WTC11 (cell line): ENCODE data around the gene INKA2. TPM values are rescaled to one million over a fixed set of nuclear protein-coding genes. Genes with fewer than 3 reads are reported as not detected.

Experiments
- ATAC-seq: fragments of 200-7000 bp; cut with Tn5 transposase; 2 replicates; pipeline ENCODE4 v1.10.0; 2021; ENCODE audit warnings: mild to moderate bottlenecking, moderate library complexity
- CTCF ChIA-PET: fragments of 300-600 bp; sonication (Branson Sonifier 250); formaldehyde crosslinking; loops from one replicate; lab custom pipeline; 2021; ENCODE audit warnings: antibody characterized with exemption; lab: Charles Lee
- POLR2A ChIA-PET: fragments of 350-600 bp; sonication (Branson Sonifier 250); formaldehyde crosslinking; loops from one replicate; lab custom pipeline; 2021; ENCODE audit warnings: antibody characterized with exemption; lab: Charles Lee
- DNase-seq: peaks from one replicate; pipeline ENCODE4 v3.0.0; 2021; ENCODE audit warnings: low spot score
- H3K27ac Mint-ChIP-seq: 2 replicates; pipeline ENCODE4 v1.8.0; 2021; ENCODE audit warnings: mixed read lengths
- H3K27me3 Mint-ChIP-seq: 2 replicates; pipeline ENCODE4 v1.8.0; 2021; ENCODE audit warnings: low read depth, mild to moderate bottlenecking, moderate library complexity, mixed read lengths
- H3K36me3 Mint-ChIP-seq: 2 replicates; pipeline ENCODE4 v1.8.0; 2021; ENCODE audit warnings: mixed read lengths
- H3K4me1 Mint-ChIP-seq: 2 replicates; pipeline ENCODE4 v1.8.0; 2022; ENCODE audit warnings: mixed read lengths
- H3K4me3 Mint-ChIP-seq: 2 replicates; pipeline ENCODE4 v1.8.0; 2021; ENCODE audit warnings: mild to moderate bottlenecking, moderate library complexity, mixed read lengths
- H3K9me3 Mint-ChIP-seq: 2 replicates; pipeline ENCODE4 v1.8.0; 2021; ENCODE audit warnings: mixed read lengths
- FOXJ3 ChIP-seq: sonication (generic); formaldehyde crosslinking; IDR thresholded peaks from 2 replicates; pipeline ENCODE4 v1.9.0; 2021; ENCODE audit warnings: missing genetic modification reagents, mild to moderate bottlenecking, borderline replicate concordance
- NFATC4 ChIP-seq: fragments of 250-450 bp; sonication (Bioruptor Pico); IDR thresholded peaks from 2 replicates; pipeline ENCODE4 v1.9.0; 2021; ENCODE audit warnings: mild to moderate bottlenecking
- NFE2L1 ChIP-seq: sonication (generic); formaldehyde crosslinking; IDR thresholded peaks from 2 replicates; pipeline ENCODE4 v1.8.1; 2023; ENCODE audit warnings: missing genetic modification reagents
- NR2C2 ChIP-seq: sonication (generic); formaldehyde crosslinking; IDR thresholded peaks from 2 replicates; pipeline ENCODE4 v1.8.0; 2022; ENCODE audit warnings: mild to moderate bottlenecking, missing genetic modification reagents
- OVOL2 ChIP-seq: fragments of 250-450 bp; sonication (Bioruptor Pico); IDR thresholded peaks from 2 replicates; pipeline ENCODE4 v1.9.0; 2021; ENCODE audit warnings: mild to moderate bottlenecking, borderline replicate concordance
- PRRX2 ChIP-seq: fragments of 250-450 bp; sonication (Bioruptor Pico); IDR thresholded peaks from 2 replicates; pipeline ENCODE4 v1.8.0; 2021; ENCODE audit warnings: mild to moderate bottlenecking
- SMAD4 ChIP-seq: sonication (generic); formaldehyde crosslinking; IDR thresholded peaks from 2 replicates; pipeline ENCODE4 v1.8.0; 2022; ENCODE audit warnings: mild to moderate bottlenecking, missing genetic modification reagents
- ZNF423 ChIP-seq: fragments of 250-450 bp; sonication (Bioruptor Pico); IDR thresholded peaks from 2 replicates; pipeline ENCODE4 v2.1.2; 2022; ENCODE audit warnings: mild to moderate bottlenecking, moderate library complexity
- total RNA-seq: library from RNA; stranded (reverse); gene quantifications from 3 replicates; pipeline ENCODE4 v1.2.3, GENCODE V29; 2021
- TF ChIP-seq, protein P1 (sequence below): sonication (generic); formaldehyde crosslinking; IDR thresholded peaks from 2 replicates; pipeline ENCODE4 v1.8.0; 2022; ENCODE audit warnings: mild to moderate bottlenecking, missing genetic modification reagents
- TF ChIP-seq, protein P2 (sequence below): fragments of 250-450 bp; sonication (Bioruptor Pico); IDR thresholded peaks from 2 replicates; pipeline ENCODE4 v1.9.0; 2021; ENCODE audit warnings: moderate library complexity, mild to moderate bottlenecking, inconsistent platforms, borderline replicate concordance
- TF ChIP-seq, protein P3 (sequence below): fragments of 250-450 bp; sonication (Bioruptor Pico); IDR thresholded peaks from 2 replicates; pipeline ENCODE4 v1.9.0; 2021; ENCODE audit warnings: mild to moderate bottlenecking
- TF ChIP-seq, protein P4 (sequence below): sonication (generic); formaldehyde crosslinking; IDR thresholded peaks from 2 replicates; pipeline ENCODE4 v1.8.1; 2022; ENCODE audit warnings: missing genetic modification reagents, borderline replicate concordance
- TF ChIP-seq, protein P5 (sequence below): sonication (generic); formaldehyde crosslinking; IDR thresholded peaks from 2 replicates; pipeline ENCODE4 v1.8.1; 2023; ENCODE audit warnings: mild to moderate bottlenecking, missing genetic modification reagents, borderline replicate concordance
- TF ChIP-seq, protein P6 (sequence below): sonication (generic); formaldehyde crosslinking; IDR thresholded peaks from 2 replicates; pipeline ENCODE4 v1.8.1; 2022; ENCODE audit warnings: low read depth, missing genetic modification reagents, borderline replicate concordance
- TF ChIP-seq, protein P7 (sequence below): sonication (generic); formaldehyde crosslinking; IDR thresholded peaks from 2 replicates; pipeline ENCODE4 v1.8.0; 2023; ENCODE audit warnings: missing genetic modification reagents, mild to moderate bottlenecking, borderline replicate concordance

Gene INKA2
- total RNA-seq, 1 experiment from 2014 or later = 20.1 TPM

DNA sequence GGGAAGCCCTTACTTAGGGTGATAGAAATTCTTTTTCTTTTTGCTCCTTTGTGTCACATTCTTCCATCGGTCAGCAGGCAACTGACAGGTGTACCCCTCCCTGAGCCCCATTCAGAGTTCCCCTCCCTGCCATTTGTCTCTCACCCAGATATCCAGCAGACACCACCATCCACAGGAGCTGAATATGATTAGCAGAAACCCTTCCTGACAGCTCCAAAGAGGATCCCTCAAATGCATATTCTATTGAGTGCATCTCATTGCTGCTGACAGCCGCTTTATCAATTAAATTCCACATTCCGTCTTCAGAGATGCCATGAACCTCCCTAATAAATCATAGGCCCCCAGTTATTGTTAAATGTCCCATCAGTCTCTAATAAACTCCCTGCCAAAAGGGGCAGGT, 10.4 kb upstream of the INKA2 start:
- H3K9me3 Mint-ChIP-seq = no peaks in the 10 kb centered on the region
- ChIA-PET CTCF (interaction anchor here (0.7 to 3.7 kb wide), 8 partner anchors 13 to 268 kb away, joined by 3 to 78 read pairs (median 6); partner anchors contain the start of gene INKA2), POLR2A (interaction anchor here (1.5 kb wide), 1 partner anchor 11 kb away, joined by 4 read pairs; no protein-coding TSS in a partner anchor)
- peaks cover 32% of the 10 kb centered on the region for H3K4me1 Mint-ChIP-seq
- H3K27ac Mint-ChIP-seq = no peak overlapping the region
- H3K36me3 Mint-ChIP-seq = no peaks in the 10 kb centered on the region
- no peak overlapping the region for H3K4me3 Mint-ChIP-seq
- ATAC-seq (peak; percentile 10; the same call in 1 of the 2 replicates), DNase-seq (no peak)
- TF ChIP-seq, protein P1, sequence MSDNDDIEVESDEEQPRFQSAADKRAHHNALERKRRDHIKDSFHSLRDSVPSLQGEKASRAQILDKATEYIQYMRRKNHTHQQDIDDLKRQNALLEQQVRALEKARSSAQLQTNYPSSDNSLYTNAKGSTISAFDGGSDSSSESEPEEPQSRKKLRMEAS (CRISPR knock-in tag) = no peak
- TF ChIP-seq NFATC4 (CRISPR knock-in tag) = no peak
- TF ChIP-seq NR2C2 (CRISPR knock-in tag) = no peak
- TF ChIP-seq, protein P2, sequence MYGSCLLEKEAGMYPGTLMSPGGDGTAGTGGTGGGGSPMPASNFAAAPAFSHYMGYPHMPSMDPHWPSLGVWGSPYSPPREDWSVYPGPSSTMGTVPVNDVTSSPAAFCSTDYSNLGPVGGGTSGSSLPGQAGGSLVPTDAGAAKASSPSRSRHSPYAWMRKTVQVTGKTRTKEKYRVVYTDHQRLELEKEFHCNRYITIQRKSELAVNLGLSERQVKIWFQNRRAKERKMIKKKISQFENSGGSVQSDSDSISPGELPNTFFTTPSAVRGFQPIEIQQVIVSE = no peak
- TF ChIP-seq, protein P3, sequence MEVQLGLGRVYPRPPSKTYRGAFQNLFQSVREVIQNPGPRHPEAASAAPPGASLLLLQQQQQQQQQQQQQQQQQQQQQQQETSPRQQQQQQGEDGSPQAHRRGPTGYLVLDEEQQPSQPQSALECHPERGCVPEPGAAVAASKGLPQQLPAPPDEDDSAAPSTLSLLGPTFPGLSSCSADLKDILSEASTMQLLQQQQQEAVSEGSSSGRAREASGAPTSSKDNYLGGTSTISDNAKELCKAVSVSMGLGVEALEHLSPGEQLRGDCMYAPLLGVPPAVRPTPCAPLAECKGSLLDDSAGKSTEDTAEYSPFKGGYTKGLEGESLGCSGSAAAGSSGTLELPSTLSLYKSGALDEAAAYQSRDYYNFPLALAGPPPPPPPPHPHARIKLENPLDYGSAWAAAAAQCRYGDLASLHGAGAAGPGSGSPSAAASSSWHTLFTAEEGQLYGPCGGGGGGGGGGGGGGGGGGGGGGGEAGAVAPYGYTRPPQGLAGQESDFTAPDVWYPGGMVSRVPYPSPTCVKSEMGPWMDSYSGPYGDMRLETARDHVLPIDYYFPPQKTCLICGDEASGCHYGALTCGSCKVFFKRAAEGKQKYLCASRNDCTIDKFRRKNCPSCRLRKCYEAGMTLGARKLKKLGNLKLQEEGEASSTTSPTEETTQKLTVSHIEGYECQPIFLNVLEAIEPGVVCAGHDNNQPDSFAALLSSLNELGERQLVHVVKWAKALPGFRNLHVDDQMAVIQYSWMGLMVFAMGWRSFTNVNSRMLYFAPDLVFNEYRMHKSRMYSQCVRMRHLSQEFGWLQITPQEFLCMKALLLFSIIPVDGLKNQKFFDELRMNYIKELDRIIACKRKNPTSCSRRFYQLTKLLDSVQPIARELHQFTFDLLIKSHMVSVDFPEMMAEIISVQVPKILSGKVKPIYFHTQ (CRISPR knock-in tag) = no peak
- TF ChIP-seq, protein P4, sequence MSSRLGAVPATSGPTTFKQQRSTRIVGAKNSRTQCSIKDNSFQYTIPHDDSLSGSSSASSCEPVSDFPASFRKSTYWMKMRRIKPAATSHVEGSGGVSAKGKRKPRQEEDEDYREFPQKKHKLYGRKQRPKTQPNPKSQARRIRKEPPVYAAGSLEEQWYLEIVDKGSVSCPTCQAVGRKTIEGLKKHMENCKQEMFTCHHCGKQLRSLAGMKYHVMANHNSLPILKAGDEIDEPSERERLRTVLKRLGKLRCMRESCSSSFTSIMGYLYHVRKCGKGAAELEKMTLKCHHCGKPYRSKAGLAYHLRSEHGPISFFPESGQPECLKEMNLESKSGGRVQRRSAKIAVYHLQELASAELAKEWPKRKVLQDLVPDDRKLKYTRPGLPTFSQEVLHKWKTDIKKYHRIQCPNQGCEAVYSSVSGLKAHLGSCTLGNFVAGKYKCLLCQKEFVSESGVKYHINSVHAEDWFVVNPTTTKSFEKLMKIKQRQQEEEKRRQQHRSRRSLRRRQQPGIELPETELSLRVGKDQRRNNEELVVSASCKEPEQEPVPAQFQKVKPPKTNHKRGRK (CRISPR knock-in tag) = no peak
- TF ChIP-seq, all 79 proteins: peak for 0
- H3K27me3 Mint-ChIP-seq = peaks cover 7% of the 10 kb centered on the region

DNA sequence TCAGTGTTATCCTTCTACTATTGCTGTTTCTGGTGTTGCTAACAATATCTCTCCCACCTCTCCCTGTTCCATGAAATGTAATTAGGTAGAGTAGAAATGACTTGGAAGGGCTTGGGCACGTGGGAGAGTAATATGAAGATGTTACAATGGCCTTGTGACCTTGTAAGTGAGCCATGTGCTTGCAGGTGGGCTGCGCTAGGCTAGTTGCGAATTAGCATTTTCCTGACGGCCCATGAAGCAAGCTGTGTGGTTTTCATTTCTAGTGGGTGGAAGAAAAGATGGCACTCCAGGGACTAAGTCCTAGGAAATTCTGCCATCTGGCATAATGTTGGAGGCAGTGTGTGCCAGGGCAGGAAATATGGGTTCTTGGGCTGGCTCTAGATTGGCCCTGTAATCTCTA, 8.8 kb upstream of the INKA2 start:
- DNase-seq = no peak
- CTCF ChIA-PET = interaction anchor here (1.0 to 3.5 kb wide), 16 partner anchors 11 to 266 kb away, joined by 3 to 78 read pairs (median 4); partner anchors contain the start of gene INKA2
- no peak for ATAC-seq
- Mint-ChIP-seq H3K9me3 (no peaks in the 10 kb centered on the region), H3K4me3 (no peak overlapping the region), H3K27me3 (peaks cover 7% of the 10 kb centered on the region), H3K4me1 (peaks cover 31% of the 10 kb centered on the region), H3K36me3 (no peaks in the 10 kb centered on the region), H3K27ac (no peak overlapping the region)
- POLR2A ChIA-PET = interaction anchor here (1.1 kb wide), 1 partner anchor 33 kb away, joined by 3 read pairs; no protein-coding TSS in a partner anchor
- TF ChIP-seq, protein P5, sequence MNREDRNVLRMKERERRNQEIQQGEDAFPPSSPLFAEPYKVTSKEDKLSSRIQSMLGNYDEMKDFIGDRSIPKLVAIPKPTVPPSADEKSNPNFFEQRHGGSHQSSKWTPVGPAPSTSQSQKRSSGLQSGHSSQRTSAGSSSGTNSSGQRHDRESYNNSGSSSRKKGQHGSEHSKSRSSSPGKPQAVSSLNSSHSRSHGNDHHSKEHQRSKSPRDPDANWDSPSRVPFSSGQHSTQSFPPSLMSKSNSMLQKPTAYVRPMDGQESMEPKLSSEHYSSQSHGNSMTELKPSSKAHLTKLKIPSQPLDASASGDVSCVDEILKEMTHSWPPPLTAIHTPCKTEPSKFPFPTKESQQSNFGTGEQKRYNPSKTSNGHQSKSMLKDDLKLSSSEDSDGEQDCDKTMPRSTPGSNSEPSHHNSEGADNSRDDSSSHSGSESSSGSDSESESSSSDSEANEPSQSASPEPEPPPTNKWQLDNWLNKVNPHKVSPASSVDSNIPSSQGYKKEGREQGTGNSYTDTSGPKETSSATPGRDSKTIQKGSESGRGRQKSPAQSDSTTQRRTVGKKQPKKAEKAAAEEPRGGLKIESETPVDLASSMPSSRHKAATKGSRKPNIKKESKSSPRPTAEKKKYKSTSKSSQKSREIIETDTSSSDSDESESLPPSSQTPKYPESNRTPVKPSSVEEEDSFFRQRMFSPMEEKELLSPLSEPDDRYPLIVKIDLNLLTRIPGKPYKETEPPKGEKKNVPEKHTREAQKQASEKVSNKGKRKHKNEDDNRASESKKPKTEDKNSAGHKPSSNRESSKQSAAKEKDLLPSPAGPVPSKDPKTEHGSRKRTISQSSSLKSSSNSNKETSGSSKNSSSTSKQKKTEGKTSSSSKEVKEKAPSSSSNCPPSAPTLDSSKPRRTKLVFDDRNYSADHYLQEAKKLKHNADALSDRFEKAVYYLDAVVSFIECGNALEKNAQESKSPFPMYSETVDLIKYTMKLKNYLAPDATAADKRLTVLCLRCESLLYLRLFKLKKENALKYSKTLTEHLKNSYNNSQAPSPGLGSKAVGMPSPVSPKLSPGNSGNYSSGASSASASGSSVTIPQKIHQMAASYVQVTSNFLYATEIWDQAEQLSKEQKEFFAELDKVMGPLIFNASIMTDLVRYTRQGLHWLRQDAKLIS (CRISPR knock-in tag) = no peak
- TF ChIP-seq, protein P4 (CRISPR knock-in tag) = no peak
- no peak for TF ChIP-seq NR2C2 (CRISPR knock-in tag)
- no peak for TF ChIP-seq SMAD4 (CRISPR knock-in tag)
- TF ChIP-seq OVOL2 = no peak
- TF ChIP-seq, protein P6, sequence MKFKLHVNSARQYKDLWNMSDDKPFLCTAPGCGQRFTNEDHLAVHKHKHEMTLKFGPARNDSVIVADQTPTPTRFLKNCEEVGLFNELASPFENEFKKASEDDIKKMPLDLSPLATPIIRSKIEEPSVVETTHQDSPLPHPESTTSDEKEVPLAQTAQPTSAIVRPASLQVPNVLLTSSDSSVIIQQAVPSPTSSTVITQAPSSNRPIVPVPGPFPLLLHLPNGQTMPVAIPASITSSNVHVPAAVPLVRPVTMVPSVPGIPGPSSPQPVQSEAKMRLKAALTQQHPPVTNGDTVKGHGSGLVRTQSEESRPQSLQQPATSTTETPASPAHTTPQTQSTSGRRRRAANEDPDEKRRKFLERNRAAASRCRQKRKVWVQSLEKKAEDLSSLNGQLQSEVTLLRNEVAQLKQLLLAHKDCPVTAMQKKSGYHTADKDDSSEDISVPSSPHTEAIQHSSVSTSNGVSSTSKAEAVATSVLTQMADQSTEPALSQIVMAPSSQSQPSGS (CRISPR knock-in tag) = no peak
- TF ChIP-seq NFE2L1 (CRISPR knock-in tag) = no peak
- no peak for TF ChIP-seq PRRX2 (CRISPR knock-in tag)
- no peak for TF ChIP-seq ZNF423
- TF ChIP-seq FOXJ3 (CRISPR knock-in tag) = no peak
- TF ChIP-seq, protein P7, sequence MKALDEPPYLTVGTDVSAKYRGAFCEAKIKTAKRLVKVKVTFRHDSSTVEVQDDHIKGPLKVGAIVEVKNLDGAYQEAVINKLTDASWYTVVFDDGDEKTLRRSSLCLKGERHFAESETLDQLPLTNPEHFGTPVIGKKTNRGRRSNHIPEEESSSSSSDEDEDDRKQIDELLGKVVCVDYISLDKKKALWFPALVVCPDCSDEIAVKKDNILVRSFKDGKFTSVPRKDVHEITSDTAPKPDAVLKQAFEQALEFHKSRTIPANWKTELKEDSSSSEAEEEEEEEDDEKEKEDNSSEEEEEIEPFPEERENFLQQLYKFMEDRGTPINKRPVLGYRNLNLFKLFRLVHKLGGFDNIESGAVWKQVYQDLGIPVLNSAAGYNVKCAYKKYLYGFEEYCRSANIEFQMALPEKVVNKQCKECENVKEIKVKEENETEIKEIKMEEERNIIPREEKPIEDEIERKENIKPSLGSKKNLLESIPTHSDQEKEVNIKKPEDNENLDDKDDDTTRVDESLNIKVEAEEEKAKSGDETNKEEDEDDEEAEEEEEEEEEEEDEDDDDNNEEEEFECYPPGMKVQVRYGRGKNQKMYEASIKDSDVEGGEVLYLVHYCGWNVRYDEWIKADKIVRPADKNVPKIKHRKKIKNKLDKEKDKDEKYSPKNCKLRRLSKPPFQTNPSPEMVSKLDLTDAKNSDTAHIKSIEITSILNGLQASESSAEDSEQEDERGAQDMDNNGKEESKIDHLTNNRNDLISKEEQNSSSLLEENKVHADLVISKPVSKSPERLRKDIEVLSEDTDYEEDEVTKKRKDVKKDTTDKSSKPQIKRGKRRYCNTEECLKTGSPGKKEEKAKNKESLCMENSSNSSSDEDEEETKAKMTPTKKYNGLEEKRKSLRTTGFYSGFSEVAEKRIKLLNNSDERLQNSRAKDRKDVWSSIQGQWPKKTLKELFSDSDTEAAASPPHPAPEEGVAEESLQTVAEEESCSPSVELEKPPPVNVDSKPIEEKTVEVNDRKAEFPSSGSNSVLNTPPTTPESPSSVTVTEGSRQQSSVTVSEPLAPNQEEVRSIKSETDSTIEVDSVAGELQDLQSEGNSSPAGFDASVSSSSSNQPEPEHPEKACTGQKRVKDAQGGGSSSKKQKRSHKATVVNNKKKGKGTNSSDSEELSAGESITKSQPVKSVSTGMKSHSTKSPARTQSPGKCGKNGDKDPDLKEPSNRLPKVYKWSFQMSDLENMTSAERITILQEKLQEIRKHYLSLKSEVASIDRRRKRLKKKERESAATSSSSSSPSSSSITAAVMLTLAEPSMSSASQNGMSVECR (CRISPR knock-in tag) = no peak
